COR-L47 (cell line): Measurements from ENCODE around the gene TECTB.
"Not testable (repeated sequence)": the region's sequence is repeated elsewhere in the genome, so short reads cannot be mapped to it uniquely, and the experiment has no call there.

Experiments used
- DNase-seq: peaks from one replicate; lab custom pipeline; 2025; lab: John Stamatoyannopoulos, UW

The TECTB gene

GRCh38 chr10:112283100-112283499 is at the start of gene TECTB:
TSS of gene TECTB (plus strand) at chr10:112283400. CDS start at chr10:112283735, 335 bp downstream.
- DNase-seq = no peak

GRCh38 chr10:112235141-112235540 is 48.1 kb upstream of the TECTB start:
- no peak for DNase-seq

- no peak for DNase-seq
Observed at GRCh38 chr10:112235920-112236319, 47.3 kb upstream of the TECTB start.

GRCh38 chr10:112236486-112236885 is 46.7 kb upstream of the TECTB start:
- no peak for DNase-seq

- DNase-seq = no peak
Observed at GRCh38 chr10:112239347-112239746, 43.9 kb upstream of the TECTB start.

GRCh38 chr10:112240441-112240840 is 42.8 kb upstream of the TECTB start:
- DNase-seq = no peak

- no peak for DNase-seq
Observed at GRCh38 chr10:112241651-112242341, 41.4 kb upstream of the TECTB start.

- DNase-seq = no peak
Observed at GRCh38 chr10:112242769-112243168, 40.4 kb upstream of the TECTB start.

- no peak for DNase-seq
Observed at GRCh38 chr10:112243713-112244112, 39.5 kb upstream of the TECTB start.

GRCh38 chr10:112244197-112244596 is 39.0 kb upstream of the TECTB start:
- no peak for DNase-seq

- DNase-seq = no peak
Observed at GRCh38 chr10:112247791-112248190, 35.4 kb upstream of the TECTB start.

GRCh38 chr10:112248584-112249295 is 34.5 kb upstream of the TECTB start:
- no peak for DNase-seq

GRCh38 chr10:112249722-112250121 is 33.5 kb upstream of the TECTB start:
- no peak for DNase-seq

GRCh38 chr10:112250555-112250954 is 32.6 kb upstream of the TECTB start:
- DNase-seq = no peak

- DNase-seq = not testable (repeated sequence)
Observed at GRCh38 chr10:112251238-112251637, 32.0 kb upstream of the TECTB start.

- DNase-seq = no peak
Observed at GRCh38 chr10:112258407-112258806, 24.8 kb upstream of the TECTB start.

GRCh38 chr10:112259688-112260087 is 23.5 kb upstream of the TECTB start:
- DNase-seq = no peak

GRCh38 chr10:112260831-112261230 is 22.4 kb upstream of the TECTB start:
- no peak for DNase-seq

GRCh38 chr10:112261281-112261822 is 21.8 kb upstream of the TECTB start:
- no peak for DNase-seq

- DNase-seq = no peak
Observed at GRCh38 chr10:112262546-112262945, 20.7 kb upstream of the TECTB start.

- no peak for DNase-seq
Observed at GRCh38 chr10:112265745-112266144, 17.5 kb upstream of the TECTB start.

GRCh38 chr10:112269266-112269665 is 13.9 kb upstream of the TECTB start:
- no peak for DNase-seq

GRCh38 chr10:112271982-112272381 is 11.2 kb upstream of the TECTB start:
- no peak for DNase-seq
